Measurements from ENCODE around the gene PRMT1.
"Not testable (repeated sequence)": the region's sequence is repeated elsewhere in the genome, so short reads cannot be mapped to it uniquely, and the experiment has no call there.

- not testable (repeated sequence) for TF ChIP-seq ZNF496 (CRISPR knock-in tag; IDR thresholded peaks at IDR 0.05; ENCODE audit: insufficient replicate concordance); NKX3-1 (CRISPR knock-in tag; IDR thresholded peaks at IDR 0.05); JUND (CRISPR knock-in tag; IDR thresholded peaks at IDR 0.05); CTCF (CRISPR knock-in tag; IDR thresholded peaks at IDR 0.05); SRF (IDR thresholded peaks at IDR 0.05; ENCODE audit: low read depth, low read length); HMG20A (CRISPR knock-in tag; IDR thresholded peaks at IDR 0.05; ENCODE audit: borderline replicate concordance); TAF1 (CRISPR knock-in tag; IDR thresholded peaks at IDR 0.05); KDM1A (CRISPR knock-in tag; IDR thresholded peaks at IDR 0.05); ZNF570 (CRISPR knock-in tag; IDR thresholded peaks at IDR 0.05; ENCODE audit: borderline replicate concordance)
Observed at GRCh38 chr19:49633273-49633672, 43.8 kb upstream of the PRMT1 start.

Measured in HepG2 (cell line).